NT2/D1 (cell line): ENCODE measurements around the gene KCTD8.

Source experiments
- SUZ12 ChIP-seq: IDR thresholded peaks from 2 replicates; pipeline ENCODE4 v1.6.1; 2011; ENCODE audit not compliant: insufficient read length, insufficient read depth; ENCODE audit errors: extremely low read depth
- YY1 ChIP-seq: IDR thresholded peaks from 2 replicates; pipeline ENCODE4 v1.6.1; 2011; ENCODE audit not compliant: insufficient read length, insufficient read depth
- ZNF274 ChIP-seq: IDR thresholded peaks from 2 replicates; pipeline ENCODE4 v1.6.1; 2011; ENCODE audit warnings: mild to moderate bottlenecking, low read depth, low read length

- TF ChIP-seq SUZ12 (no peak), YY1 (no peak), ZNF274 (no peak)
Measured at GRCh38 chr4:44210750-44211149, 237.9 kb downstream of the KCTD8 start.
